T-helper 1 cell treated with Interleukin-12 subunit alpha and Interleukin-12 subunit beta and Interleukin-4 antibody, amounts not matched to agents 30 ng/mL and 1 ng/mL, for 36 hours (primary cell): ENCODE data around the gene M1AP. TPM values are rescaled to one million over a fixed set of nuclear protein-coding genes. Genes with fewer than 3 reads are reported as not detected.
"Not testable (repeated sequence)": the region's sequence is repeated elsewhere in the genome, so short reads cannot be mapped to it uniquely, and the experiment has no call there.

Source experiments
- intact Hi-C: fragments of 100-400 bp; cut with micrococcal nuclease; formaldehyde crosslinking; loops from one replicate; pipeline ENCODE4 v1.15.1; 2024
- total RNA-seq: library from RNA; stranded (reverse); gene quantifications from 2 replicates; pipeline ENCODE4 v1.2.3, GENCODE V29; 2022

Gene M1AP
- total RNA-seq, 1 donor from 2014 or later = not detected

- intact Hi-C loops = loop anchor here (1.0 to 5.0 kb wide), 16 partner anchors 61 to 1422 kb away; partner anchors contain the start of genes ALMS1, AUP1, CCT7 and DGUOK
Observed at GRCh38 chr2:74653985-74654882, 6.1 kb upstream of the M1AP start, which contains the start of gene SEMA4F. SEMA4F (plus strand) TSS chr2:74654247; CDS start chr2:74654377, 130 bp downstream.

DNA sequence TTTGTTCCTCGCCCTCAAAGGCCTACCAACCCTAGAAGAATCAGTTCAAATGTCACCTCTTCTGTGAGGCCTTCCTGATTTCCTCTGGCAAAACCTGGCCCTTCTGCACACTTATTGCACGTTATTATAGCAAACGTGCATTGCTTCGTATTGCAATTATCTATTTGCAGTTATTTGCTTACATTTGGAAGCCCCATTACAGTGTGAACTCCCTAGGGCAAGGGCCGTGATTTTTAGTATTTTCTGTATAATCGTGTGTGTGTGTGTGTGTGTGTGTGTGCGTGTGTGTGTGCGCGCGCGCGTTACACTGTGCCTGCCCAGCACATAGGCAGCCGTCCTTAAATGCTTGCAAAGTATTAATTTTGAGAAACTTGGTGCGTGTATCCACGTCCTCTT, 5.5 kb upstream of the M1AP start:
- intact Hi-C loops = loop anchor here (5.0 kb wide), 2 partner anchors 1266 to 1421 kb away; partner anchors contain the start of genes ALMS1, CCT7 and PRADC1

GRCh38 chr2:74646834-74647482, 1.2 kb downstream of the M1AP start:
- intact Hi-C loops = no loop called here

DNA sequence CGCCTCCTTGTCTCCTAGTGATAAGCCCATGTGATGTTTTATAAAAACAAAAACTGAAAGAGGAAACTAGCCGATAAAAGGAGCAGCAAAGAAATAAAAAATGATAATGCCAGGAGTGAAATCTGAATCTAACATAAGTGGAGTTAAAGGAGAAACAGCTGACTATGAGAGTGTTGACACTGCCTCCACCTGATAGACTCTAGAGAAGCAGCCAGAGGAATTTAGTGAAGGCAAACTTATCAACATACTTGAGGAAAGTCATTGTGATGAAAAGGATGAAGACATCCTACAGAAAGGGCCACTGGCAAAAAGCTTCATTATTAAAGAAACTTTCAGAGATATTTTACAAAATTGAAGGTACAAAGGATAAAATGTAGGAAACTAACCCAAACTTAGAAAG, 1.9 kb downstream of the M1AP start:
- intact Hi-C loops = no loop called here

- intact Hi-C loops = no loop called here
Observed at GRCh38 chr2:74645344-74645743, 2.8 kb downstream of the M1AP start.

DNA sequence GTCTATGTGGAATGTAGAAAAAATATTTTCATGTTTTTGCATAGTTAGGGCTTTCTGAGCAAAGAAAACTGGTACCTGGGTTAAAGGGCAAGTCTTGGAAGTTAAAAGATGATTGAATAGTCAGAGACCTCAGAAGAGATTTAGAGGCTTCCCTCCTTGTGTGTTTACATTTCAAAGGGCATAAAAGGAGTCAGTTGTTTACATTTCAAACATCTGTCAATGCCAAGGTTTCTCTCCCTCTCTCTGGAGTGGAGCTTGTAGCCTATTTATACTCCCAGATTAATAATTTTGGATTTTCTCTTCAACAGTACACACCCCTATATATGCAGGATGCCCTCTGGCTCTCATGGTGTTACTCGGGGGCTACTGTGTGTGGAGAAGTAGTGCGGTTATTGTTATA, 8.6 kb downstream of the M1AP start:
- intact Hi-C loops = no loop called here

DNA sequence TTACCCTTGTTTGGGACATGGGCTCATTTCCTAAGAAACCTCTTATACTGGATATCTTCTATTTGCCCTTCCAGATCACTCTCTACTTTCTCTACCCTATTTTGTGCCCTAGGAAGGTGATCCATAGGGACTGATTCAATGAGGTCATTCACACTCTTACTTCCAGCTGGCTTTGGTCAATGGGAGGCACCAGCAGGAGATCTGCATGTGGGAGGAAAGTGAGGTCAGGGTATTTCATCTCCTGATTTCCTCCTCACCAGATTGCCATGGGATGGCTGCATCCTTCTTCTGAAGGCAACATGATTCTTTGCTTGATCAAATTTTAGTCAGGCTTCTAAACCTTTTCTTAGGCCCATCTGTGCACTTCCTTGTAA, 15.2 kb downstream of the M1AP start:
- intact Hi-C loops = no loop called here

GRCh38 chr2:74632209-74632938, 15.8 kb downstream of the M1AP start:
- intact Hi-C loops = no loop called here

DNA sequence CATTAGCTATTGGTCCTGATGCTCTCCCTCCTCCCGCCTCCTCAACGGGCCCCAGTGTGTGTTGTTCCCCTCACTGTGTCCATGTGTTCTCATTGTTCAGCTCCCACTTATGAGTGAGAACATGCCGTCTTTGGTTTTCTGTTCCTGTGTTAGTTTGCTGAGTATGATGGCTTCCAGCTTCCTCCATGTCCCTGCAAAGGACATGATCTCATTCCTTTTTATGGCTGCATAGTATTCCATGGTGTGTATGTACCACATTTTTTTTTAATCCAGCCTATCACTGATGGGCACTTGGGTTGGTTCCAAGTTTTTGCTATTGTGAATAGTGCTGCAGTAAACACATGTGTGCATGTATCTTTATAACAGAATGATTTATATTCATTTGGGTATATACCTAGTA, 17.7 kb downstream of the M1AP start:
- intact Hi-C loops = not testable (repeated sequence)

- intact Hi-C loops = no loop called here
Observed at GRCh38 chr2:74628538-74629105, 19.5 kb downstream of the M1AP start.

DNA sequence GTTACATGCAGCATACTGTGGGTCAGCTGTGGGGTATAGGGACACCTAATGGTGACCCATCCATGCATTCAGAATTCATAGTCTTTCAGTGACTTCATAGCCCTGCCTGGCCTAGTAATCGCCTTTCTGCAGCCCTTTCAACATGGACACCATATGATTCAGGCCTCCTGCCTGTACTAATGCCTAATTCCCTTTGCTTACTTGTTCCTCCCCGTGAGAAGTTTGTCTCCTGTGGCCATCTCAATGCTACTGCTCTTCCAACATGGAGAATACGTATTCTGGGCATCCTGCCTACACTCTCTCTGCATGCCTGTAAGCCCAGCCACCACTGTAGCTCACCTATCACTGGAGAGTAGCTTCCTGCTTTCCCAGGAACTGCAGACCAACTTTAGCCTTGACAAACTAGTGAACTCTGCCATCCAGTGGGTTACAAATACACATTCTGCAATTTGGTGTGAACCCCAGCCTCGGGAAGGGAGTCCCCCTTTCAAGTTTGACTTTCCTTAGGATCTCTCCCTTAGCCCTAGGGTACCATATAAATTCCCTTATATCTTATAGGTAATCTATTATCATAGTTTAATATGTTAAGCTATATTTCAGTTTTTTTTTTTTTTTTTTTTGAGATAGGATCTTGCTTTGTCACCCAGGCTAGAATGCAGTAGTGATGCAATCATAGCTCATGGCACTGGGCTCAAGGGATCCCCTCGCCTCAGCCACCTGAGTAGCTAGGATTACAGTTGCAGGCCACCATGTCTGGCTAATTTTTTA, 22.3 kb downstream of the M1AP start:
- intact Hi-C loops = no loop called here

DNA sequence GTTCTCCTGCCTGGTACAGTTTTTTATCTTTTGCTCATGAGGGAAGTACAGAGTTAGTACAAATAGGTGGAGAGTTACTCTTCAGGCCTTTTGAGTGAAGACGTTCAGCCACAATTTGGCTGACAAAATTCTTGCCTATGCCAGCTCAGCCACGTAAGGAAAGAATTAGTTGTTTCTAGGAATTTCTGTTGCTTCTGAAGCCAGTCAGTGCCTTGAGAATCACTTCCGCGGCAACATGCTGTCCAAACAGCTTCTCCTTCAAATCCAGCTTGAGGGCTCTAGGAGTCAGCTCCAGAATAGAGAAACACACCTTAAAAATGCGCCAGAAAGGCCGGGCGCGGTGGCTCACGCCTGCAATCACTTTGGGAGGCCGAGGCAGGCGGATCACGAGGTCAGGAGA, 27.5 kb downstream of the M1AP start:
- intact Hi-C loops = no loop called here

DNA sequence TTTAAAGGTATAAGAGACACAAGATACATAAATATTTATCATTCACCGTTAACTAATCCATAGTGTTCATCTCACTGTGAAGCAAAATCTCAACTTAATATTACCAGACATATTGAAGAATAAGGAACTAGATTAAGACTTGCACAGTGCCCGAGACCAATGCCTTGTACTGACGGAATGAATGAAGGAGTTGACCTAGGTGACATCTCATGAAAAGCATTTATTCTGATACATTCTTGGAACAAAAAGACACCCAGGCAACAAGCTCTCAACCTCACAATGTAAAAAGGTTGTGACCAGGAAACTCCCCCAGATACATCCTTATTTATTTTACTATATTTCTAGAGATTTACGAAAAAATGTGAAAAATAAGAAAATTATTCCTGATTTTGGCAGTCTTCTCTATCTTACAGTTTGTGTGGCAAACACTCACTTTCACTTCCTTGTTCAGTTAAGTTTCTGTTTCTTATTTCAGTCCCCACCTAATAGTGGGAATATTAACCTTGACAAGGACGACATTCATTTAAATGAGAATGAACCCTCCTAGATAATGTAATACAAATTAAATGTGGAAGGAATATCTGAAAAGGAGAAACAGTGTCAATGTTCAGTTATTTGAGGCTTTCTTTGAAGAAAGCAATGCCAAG, 28.4 kb downstream of the M1AP start:
- intact Hi-C loops = no loop called here

GRCh38 chr2:74618410-74619083, 29.6 kb downstream of the M1AP start:
- intact Hi-C loops = no loop called here

DNA sequence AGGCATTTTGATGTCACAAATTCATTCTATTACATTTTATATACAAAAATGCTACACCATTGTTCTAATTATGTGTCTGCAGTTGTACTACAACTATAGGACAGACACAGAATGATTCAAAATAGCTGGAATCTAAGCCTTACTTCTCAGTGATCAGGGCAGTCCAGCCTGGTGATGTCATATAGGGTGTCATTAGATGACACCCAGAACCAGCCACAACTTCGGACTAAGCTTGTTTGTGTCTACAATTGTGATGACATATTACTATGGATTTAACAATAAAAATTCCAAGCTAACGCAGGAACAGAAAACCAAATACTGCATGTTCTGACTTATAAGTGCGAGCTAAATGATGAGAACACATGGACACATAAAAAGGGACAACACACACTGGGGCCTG, 31.0 kb downstream of the M1AP start:
- intact Hi-C loops = no loop called here

GRCh38 chr2:74606927-74607326, 41.2 kb downstream of the M1AP start:
- intact Hi-C loops = no loop called here

- intact Hi-C loops = no loop called here
Observed at GRCh38 chr2:74603282-74604000, 44.7 kb downstream of the M1AP start.

GRCh38 chr2:74602586-74603281, 45.4 kb downstream of the M1AP start:
- intact Hi-C loops = no loop called here
